DOHH2 (cell line): Measurements from ENCODE around the gene RTTN.

Source experiments
- H3F3A ChIP-seq: fragments of 200-600 bp; sonication (generic), shearing (Covaris generic); 2 replicates; pipeline ENCODE4 v1.6.0; 2016; ENCODE audit warnings: antibody characterized with exemption, mild to moderate bottlenecking; ENCODE audit not compliant: control insufficient read depth, insufficient read depth
- H3K27ac ChIP-seq: fragments of 200-600 bp; sonication (generic); 2 replicates; pipeline ENCODE4 v1.5.1; 2014; ENCODE audit warnings: low read depth, mild to moderate bottlenecking, low read length, moderate library complexity
- H3K27me3 ChIP-seq: fragments of 200-600 bp; sonication (generic); 2 replicates; pipeline ENCODE4 v1.6.1; 2014; ENCODE audit warnings: mild to moderate bottlenecking, low read length, mixed read lengths; ENCODE audit not compliant: control insufficient read depth
- H3K36me3 ChIP-seq: fragments of 200-600 bp; sonication (generic); 2 replicates; pipeline ENCODE4 v1.6.1; 2014; ENCODE audit warnings: mild to moderate bottlenecking, low read length, moderate library complexity, mixed read lengths; ENCODE audit not compliant: control insufficient read depth
- H3K4me1 ChIP-seq: fragments of 200-600 bp; sonication (generic); 2 replicates; pipeline ENCODE4 v1.6.1; 2014; ENCODE audit warnings: mild to moderate bottlenecking, low read length, mixed read lengths; ENCODE audit not compliant: control insufficient read depth
- H3K4me2 ChIP-seq: fragments of 200-600 bp; sonication (generic); 2 replicates; pipeline ENCODE4 v1.6.0; 2014; ENCODE audit warnings: mild to moderate bottlenecking, low read length, moderate library complexity
- H3K4me3 ChIP-seq: fragments of 200-600 bp; sonication (generic); 2 replicates; pipeline ENCODE4 v1.5.1; 2014; ENCODE audit warnings: mild to moderate bottlenecking, low read length, mixed read lengths
- H3K79me2 ChIP-seq: fragments of 200-600 bp; sonication (generic); 2 replicates; pipeline ENCODE4 v1.6.1; 2014; ENCODE audit warnings: mild to moderate bottlenecking, low read length, mixed read lengths; ENCODE audit not compliant: control insufficient read depth
- H3K9me2 ChIP-seq: fragments of 200-600 bp; sonication (generic); replicated peaks from 2 replicates; pipeline ENCODE4 v1.6.1; 2014; ENCODE audit warnings: mild to moderate bottlenecking, low read length, mixed read lengths; ENCODE audit not compliant: control insufficient read depth
- H3K9me3 ChIP-seq: fragments of 200-600 bp; sonication (generic); 2 replicates; pipeline ENCODE4 v1.6.1; 2014; ENCODE audit warnings: antibody characterized with exemption, low read length, mixed read lengths; ENCODE audit not compliant: control insufficient read depth, insufficient read depth
- H4K20me1 ChIP-seq: fragments of 200-600 bp; sonication (generic); 2 replicates; pipeline ENCODE4 v1.6.0; 2014; ENCODE audit warnings: low read depth, mild to moderate bottlenecking, antibody characterized with exemption, low read length, moderate library complexity; ENCODE audit not compliant: control insufficient read depth, insufficient read depth
- EZH2phosphoT487 ChIP-seq: fragments of 200-600 bp; sonication (generic); IDR thresholded peaks from 2 replicates; pipeline ENCODE4 v1.6.1; 2017; ENCODE audit warnings: borderline replicate concordance, mild to moderate bottlenecking, antibody characterized with exemption, low read length, moderate library complexity, mixed read lengths
- TF ChIP-seq, protein P1 (sequence below): fragments of 200-600 bp; sonication (generic); IDR thresholded peaks from one replicate; pipeline ENCODE4 v1.5.1; 2014; ENCODE audit warnings: antibody characterized with exemption, mild to moderate bottlenecking, low read depth, low read length; ENCODE audit not compliant: poor library complexity, severe bottlenecking

RTTN gene

DNA sequence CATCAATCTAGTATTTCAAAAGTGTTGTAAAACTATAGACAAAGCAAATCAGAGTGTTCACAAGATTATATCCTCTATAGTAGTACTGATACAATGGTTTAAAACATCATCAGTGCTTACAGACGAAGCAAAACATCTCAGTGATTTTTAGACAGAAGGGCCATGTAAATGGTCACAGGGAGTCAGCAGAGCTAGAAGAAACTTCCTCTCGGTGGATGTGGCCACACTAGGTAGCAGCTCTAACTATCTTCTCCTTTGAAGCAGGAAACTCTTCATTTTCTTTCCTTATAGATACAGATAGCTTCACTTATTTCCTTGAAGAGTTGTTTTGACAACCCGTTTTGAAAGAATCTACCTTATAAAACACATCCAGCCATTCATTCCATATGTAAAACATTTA lies 177.4 kb downstream of the RTTN start:
- Histone ChIP-seq H3K9me3 (no peaks in the 10 kb centered on the region), H3F3A (no peaks in the 10 kb centered on the region), H3K4me2 (no peak overlapping the region), H3K36me3 (peaks cover 44% of the 10 kb centered on the region), H3K79me2 (no peaks in the 10 kb centered on the region), H3K4me1 (0 out of 2 replicates have a peak, but pooled peaks cover 6% of the 10 kb centered on the region), H4K20me1 (no peaks in the 10 kb centered on the region), H3K27me3 (no peaks in the 10 kb centered on the region), H3K4me3 (no peak overlapping the region), H3K27ac (no peak overlapping the region), H3K9me2 (no peaks in the 10 kb centered on the region)
- TF ChIP-seq, protein P1, sequence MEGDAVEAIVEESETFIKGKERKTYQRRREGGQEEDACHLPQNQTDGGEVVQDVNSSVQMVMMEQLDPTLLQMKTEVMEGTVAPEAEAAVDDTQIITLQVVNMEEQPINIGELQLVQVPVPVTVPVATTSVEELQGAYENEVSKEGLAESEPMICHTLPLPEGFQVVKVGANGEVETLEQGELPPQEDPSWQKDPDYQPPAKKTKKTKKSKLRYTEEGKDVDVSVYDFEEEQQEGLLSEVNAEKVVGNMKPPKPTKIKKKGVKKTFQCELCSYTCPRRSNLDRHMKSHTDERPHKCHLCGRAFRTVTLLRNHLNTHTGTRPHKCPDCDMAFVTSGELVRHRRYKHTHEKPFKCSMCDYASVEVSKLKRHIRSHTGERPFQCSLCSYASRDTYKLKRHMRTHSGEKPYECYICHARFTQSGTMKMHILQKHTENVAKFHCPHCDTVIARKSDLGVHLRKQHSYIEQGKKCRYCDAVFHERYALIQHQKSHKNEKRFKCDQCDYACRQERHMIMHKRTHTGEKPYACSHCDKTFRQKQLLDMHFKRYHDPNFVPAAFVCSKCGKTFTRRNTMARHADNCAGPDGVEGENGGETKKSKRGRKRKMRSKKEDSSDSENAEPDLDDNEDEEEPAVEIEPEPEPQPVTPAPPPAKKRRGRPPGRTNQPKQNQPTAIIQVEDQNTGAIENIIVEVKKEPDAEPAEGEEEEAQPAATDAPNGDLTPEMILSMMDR = no peak
- no peak for TF ChIP-seq EZH2phosphoT487

DNA sequence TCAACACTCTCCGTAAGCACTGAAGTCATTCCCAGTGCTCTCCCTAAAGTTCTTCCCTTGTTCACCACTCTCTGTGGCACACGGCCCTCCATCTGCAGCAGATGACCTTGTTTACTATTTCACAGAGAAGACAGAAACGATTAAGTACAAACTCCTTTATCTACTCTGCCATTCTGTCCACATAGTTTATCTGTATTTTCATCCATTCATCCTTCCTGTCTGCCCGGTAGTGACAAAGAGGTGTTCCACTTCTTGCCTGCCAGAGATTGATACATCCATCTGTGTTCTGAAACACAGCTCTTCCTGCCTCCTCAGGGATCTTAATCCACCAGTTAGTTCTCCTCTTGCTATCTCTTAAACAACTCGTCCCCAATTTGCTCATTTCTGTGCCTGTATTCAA lies 179.9 kb downstream of the RTTN start:
- no peaks in the 10 kb centered on the region for H3K79me2 ChIP-seq

DNA sequence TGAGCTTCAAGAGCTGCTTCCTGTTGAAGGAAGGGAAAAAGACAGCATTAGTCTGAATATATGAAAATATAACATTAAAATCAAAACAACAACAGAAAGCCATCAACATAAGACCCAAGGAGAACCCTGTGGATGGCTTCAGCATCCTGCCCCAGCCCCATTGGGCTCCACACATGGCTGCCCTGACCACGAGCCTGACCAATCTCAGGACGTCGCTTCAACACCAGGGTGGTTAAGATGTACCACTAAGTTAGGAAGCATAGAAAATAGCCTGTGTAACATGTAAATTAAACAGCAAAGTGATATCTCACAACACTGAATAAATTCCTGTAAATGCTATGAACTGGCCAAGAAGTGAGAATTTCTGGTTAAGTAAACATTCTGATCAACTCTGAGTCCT lies 180.7 kb downstream of the RTTN start:
- Histone ChIP-seq H3K79me2 (no peaks in the 10 kb centered on the region), H4K20me1 (no peaks in the 10 kb centered on the region), H3K4me2 (no peak overlapping the region), H3K27me3 (no peaks in the 10 kb centered on the region), H3K27ac (no peak overlapping the region), H3K9me2 (no peaks in the 10 kb centered on the region), H3K36me3 (peaks cover 43% of the 10 kb centered on the region), H3K4me1 (0 out of 2 replicates have a peak, but pooled peaks cover 6% of the 10 kb centered on the region), H3K4me3 (no peak overlapping the region), H3K9me3 (no peaks in the 10 kb centered on the region), H3F3A (no peaks in the 10 kb centered on the region)
- TF ChIP-seq EZH2phosphoT487 = no peak
- TF ChIP-seq, protein P1 = no peak

More for the DNA sequence above, 179.9 kb downstream of the RTTN start:
- Histone ChIP-seq H3K36me3 (peaks cover 45% of the 10 kb centered on the region), H4K20me1 (no peaks in the 10 kb centered on the region), H3K27me3 (no peaks in the 10 kb centered on the region), H3K4me2 (no peak overlapping the region), H3K4me1 (0 out of 2 replicates have a peak, but pooled peaks cover 6% of the 10 kb centered on the region), H3K9me3 (no peaks in the 10 kb centered on the region), H3F3A (no peaks in the 10 kb centered on the region), H3K9me2 (no peaks in the 10 kb centered on the region), H3K4me3 (no peak overlapping the region), H3K27ac (no peak overlapping the region)
- TF ChIP-seq EZH2phosphoT487 = no peak
- TF ChIP-seq, protein P1 = no peak
